Endothelial cell (in vitro differentiated cells): ENCODE data around the gene SLC38A8. TPM values are rescaled to one million over a fixed set of nuclear protein-coding genes. Genes with fewer than 3 reads are reported as not detected.

Experiments
- DNase-seq: peaks from one replicate; pipeline ENCODE4 v3.0.0; 2021; ENCODE audit warnings: low spot score
- H3K27ac Mint-ChIP-seq: one replicate; pipeline ENCODE4 v1.8.0; 2021; ENCODE audit warnings: mixed read lengths, inconsistent platforms; ENCODE audit not compliant: unreplicated experiment
- H3K27me3 Mint-ChIP-seq: one replicate; pipeline ENCODE4 v1.8.0; 2021; ENCODE audit warnings: mild to moderate bottlenecking, moderate library complexity, mixed read lengths, inconsistent platforms; ENCODE audit not compliant: unreplicated experiment
- H3K36me3 Mint-ChIP-seq: one replicate; pipeline ENCODE4 v1.8.0; 2021; ENCODE audit warnings: mild to moderate bottlenecking, low read depth, mixed read lengths, inconsistent platforms; ENCODE audit not compliant: unreplicated experiment
- H3K4me1 Mint-ChIP-seq: one replicate; pipeline ENCODE4 v1.8.0; 2021; ENCODE audit warnings: mild to moderate bottlenecking, mixed read lengths, inconsistent platforms; ENCODE audit not compliant: unreplicated experiment
- H3K4me3 Mint-ChIP-seq: one replicate; pipeline ENCODE4 v1.8.0; 2021; ENCODE audit warnings: mild to moderate bottlenecking, mixed read lengths, inconsistent platforms; ENCODE audit not compliant: unreplicated experiment
- H3K9me3 Mint-ChIP-seq: one replicate; pipeline ENCODE4 v1.8.0; 2021; ENCODE audit warnings: mixed read lengths, inconsistent platforms; ENCODE audit not compliant: unreplicated experiment
- total RNA-seq: library from RNA; stranded (reverse); fragmentation: NEBNext Ultra II Directional; extraction: Animal tissue kit (Norgen Biotek cat#: 25700); gene quantifications from one replicate; pipeline ENCODE4 v1.2.1, GENCODE V29; 2021; ENCODE audit not compliant: unreplicated experiment
- TF ChIP-seq, protein P1 (sequence below): fragments of 200-600 bp; sonication (generic); IDR thresholded peaks from one replicate; pipeline ENCODE4 v1.5.0; 2021; ENCODE audit warnings: antibody characterized with exemption; ENCODE audit not compliant: unreplicated experiment

The SLC38A8 gene
- total RNA-seq, 1 donor from 2014 or later = not detected

DNA sequence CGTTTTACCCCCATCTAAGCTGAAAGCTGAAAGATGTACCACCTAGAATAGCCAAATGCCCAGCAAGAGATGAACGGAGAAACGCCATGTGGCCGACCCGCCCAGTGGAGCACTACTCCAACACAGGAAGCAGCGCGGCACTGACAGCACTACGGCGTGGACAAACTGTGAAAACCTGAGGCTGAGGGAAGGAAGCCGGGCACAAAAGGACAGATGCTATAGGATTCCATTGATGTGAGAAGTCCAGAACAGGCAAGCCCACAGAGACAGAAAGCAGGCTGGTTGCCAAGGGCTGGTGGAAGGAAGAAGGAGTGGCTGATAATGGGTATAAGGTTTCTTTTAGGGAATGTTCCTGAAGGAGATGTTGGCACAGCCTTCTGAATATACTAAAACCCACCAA lies 29.4 kb upstream of the SLC38A8 start:
- Mint-ChIP-seq H3K4me3 (peak overlapping the region; percentile 0), H3K27me3 (no peaks in the 10 kb centered on the region), H3K4me1 (no peaks in the 10 kb centered on the region), H3K9me3 (no peaks in the 10 kb centered on the region), H3K27ac (no peak overlapping the region), H3K36me3 (peaks cover 28% of the 10 kb centered on the region)
- no peak for DNase-seq
- TF ChIP-seq, protein P1, sequence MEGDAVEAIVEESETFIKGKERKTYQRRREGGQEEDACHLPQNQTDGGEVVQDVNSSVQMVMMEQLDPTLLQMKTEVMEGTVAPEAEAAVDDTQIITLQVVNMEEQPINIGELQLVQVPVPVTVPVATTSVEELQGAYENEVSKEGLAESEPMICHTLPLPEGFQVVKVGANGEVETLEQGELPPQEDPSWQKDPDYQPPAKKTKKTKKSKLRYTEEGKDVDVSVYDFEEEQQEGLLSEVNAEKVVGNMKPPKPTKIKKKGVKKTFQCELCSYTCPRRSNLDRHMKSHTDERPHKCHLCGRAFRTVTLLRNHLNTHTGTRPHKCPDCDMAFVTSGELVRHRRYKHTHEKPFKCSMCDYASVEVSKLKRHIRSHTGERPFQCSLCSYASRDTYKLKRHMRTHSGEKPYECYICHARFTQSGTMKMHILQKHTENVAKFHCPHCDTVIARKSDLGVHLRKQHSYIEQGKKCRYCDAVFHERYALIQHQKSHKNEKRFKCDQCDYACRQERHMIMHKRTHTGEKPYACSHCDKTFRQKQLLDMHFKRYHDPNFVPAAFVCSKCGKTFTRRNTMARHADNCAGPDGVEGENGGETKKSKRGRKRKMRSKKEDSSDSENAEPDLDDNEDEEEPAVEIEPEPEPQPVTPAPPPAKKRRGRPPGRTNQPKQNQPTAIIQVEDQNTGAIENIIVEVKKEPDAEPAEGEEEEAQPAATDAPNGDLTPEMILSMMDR = no peak

DNA sequence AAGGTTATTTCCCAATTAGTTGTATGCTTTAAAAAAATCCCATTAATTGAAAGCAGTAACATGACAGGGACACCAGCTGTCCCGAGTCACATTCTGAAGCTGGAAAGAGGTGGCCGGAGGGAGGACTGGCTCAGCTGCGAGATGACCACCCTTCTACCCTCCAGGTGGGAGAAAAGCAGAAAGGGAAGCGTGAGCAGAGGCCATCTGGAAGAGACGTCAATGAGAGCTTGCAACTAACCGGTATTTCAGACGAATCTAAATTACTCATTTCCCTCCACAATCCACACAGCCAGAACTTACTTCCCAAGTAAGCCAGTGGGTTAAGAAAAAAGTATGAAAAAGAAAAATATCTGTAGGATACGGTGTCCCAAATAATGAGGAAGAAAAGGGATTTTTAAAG lies 28.5 kb upstream of the SLC38A8 start:
- H3K27me3 Mint-ChIP-seq = no peaks in the 10 kb centered on the region
- TF ChIP-seq, protein P1 = no peak
- no peak overlapping the region for H3K4me3 Mint-ChIP-seq
- no peak for DNase-seq
- H3K9me3 Mint-ChIP-seq = no peaks in the 10 kb centered on the region
- peaks cover 28% of the 10 kb centered on the region for H3K36me3 Mint-ChIP-seq
- no peak overlapping the region for H3K27ac Mint-ChIP-seq
- H3K4me1 Mint-ChIP-seq = no peaks in the 10 kb centered on the region

DNA sequence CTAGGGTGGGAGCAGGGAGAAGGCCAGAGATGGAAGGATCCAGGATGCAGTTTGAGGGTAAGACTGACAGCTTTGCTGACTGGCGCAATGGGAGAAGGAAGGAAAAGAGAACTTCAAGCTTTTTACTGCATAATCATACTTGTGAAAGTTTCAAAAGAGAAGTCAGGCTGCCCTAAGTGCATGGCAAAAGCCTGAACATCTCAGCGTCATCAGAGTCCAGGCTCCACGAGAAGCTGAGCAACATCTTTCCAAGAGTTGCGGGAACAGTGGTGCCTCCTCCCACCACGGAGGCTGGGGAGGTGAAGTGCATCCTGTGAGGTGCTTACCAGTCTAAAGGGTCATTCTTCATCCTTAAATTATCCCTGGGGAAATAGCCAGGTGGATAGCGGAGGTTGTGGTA lies 26.9 kb upstream of the SLC38A8 start:
- Mint-ChIP-seq H3K4me1 (no peaks in the 10 kb centered on the region), H3K27ac (no peak overlapping the region), H3K36me3 (peaks cover 23% of the 10 kb centered on the region), H3K4me3 (peak overlapping the region; percentile 10), H3K27me3 (no peaks in the 10 kb centered on the region), H3K9me3 (no peaks in the 10 kb centered on the region)
- no peak for DNase-seq
- TF ChIP-seq, protein P1 = no peak

DNA sequence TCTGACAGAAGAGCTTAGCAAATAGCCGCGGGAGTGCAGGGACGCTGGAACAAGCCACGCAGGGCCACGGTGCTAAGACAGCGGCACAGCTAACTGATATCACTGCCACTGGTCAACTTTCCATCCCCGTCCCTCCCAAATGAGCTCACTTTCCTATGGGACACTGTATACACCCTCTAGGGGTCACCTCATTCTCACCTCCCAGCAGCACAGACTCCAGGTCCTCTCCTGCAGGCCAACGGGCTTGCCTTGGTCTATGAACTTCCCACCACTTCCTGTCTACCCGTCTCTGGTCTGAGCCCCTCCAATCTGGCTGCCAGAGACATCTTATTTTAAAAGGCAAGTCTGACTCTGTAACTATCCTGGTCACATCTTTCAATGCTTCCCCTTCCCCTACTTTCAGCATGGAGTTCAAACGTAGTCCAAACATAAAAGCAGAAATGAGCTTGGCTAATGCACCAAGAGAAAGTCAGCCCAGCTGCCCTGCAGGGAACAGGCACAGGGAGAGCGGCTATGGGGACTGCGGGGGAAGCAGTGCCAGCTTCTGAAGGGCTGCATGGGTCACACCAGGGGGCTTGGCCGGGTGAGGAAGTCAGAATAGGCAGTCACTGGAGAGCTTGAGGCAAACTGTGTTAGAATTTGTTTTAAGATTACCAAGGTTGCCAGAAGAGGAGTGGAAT lies 26.3 kb upstream of the SLC38A8 start:
- H3K9me3 Mint-ChIP-seq = no peaks in the 10 kb centered on the region
- H3K36me3 Mint-ChIP-seq = peaks cover 23% of the 10 kb centered on the region
- H3K27me3 Mint-ChIP-seq = no peaks in the 10 kb centered on the region
- TF ChIP-seq, protein P1 = no peak
- DNase-seq = no peak
- no peak overlapping the region for H3K4me3 Mint-ChIP-seq
- no peaks in the 10 kb centered on the region for H3K4me1 Mint-ChIP-seq
- H3K27ac Mint-ChIP-seq = no peak overlapping the region

DNA sequence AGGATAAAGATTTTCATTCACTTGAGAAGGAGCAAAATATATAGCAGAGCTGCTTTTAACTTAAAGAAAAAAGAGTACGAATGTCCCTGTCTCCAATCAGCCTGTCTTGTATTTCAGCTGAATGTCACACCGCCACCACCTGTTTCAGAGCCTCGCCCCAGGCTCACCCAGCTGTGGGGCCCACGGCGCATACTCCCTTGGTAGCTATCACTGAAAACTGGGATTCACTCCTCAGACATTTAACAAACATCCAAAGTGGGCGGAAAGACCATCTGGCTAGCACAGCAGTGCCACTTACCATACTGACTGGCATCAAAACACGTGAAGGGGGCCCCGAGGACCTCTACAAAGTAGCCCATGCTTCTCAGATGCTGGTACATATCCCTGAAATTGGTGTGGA lies 25.4 kb upstream of the SLC38A8 start:
- H3K4me1 Mint-ChIP-seq = no peaks in the 10 kb centered on the region
- H3K27me3 Mint-ChIP-seq = no peaks in the 10 kb centered on the region
- no peak overlapping the region for H3K4me3 Mint-ChIP-seq
- no peak for DNase-seq
- no peak overlapping the region for H3K27ac Mint-ChIP-seq
- H3K36me3 Mint-ChIP-seq = peaks cover 23% of the 10 kb centered on the region
- H3K9me3 Mint-ChIP-seq = no peaks in the 10 kb centered on the region
- TF ChIP-seq, protein P1 = no peak
